COLO668 (cell line): ENCODE data around the gene ARHGAP40.
A peak's percentile ranks its signal among the peaks of the same experiment; 100 is the strongest.

Source experiments
- DNase-seq: peaks from one replicate; lab custom pipeline; 2025; ENCODE audit not compliant: unreplicated experiment; lab: John Stamatoyannopoulos, UW

ARHGAP40 gene

GRCh38 chr20:38674092-38674764 lies 72.6 kb downstream of the ARHGAP40 start:
- peak; percentile 55 for DNase-seq

GRCh38 chr20:38674765-38675133 lies 73.1 kb downstream of the ARHGAP40 start:
- no peak for DNase-seq

- DNase-seq = no peak
These were observed 75.0 kb downstream of the ARHGAP40 start for GRCh38 chr20:38676576-38676975.

GRCh38 chr20:38680500-38681306 lies 79.1 kb downstream of the ARHGAP40 start:
- DNase-seq = no peak

DNA sequence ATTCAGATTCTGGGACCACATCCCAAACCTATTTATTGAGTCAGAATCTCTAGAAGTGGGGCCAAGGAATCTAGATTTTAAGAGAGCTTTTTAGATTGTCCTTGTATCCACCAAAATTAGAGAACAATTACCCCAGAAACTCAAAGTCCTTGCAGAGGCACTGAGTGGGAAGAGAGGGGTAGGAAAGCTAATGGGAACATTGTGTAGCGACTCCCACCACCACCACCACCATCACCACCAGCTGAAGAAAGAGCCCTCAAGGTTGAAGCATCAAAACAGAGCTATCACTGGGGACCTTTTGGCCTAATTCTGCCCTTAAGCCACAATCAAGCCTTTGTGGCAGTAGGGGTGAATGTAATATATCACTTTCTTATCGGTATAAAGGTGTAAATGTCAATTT lies 83.7 kb downstream of the ARHGAP40 start:
- no peak for DNase-seq

DNA sequence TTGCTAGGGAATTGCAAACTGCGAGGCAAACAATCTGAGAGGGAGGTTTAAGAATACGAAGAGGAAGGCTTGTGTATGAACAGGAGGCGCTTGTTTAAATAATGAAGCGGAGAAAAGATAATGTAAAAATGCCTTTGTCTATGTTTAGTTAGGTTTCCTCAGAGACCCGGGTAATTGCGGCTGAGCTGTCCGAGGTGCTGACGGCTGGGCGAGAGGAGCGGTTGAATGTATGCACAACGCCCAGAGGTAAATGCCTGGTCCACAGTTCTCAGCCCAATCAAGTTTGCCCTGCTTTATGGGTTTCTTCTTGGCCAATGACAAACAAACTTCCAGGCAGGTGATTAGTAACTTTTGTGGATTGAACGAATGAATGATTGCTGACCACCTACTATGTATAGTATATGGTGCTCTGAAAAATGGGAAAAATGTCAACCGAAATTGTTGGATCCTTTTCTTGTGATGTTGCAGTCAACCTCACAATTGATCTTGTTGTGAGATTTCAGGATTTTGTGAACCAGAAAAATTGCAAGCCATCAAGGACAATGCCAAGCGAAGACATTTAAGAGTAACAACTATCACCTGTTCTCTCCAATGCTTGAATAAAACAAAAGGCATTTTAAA lies 84.4 kb downstream of the ARHGAP40 start:
- no peak for DNase-seq

GRCh38 chr20:38692436-38693411 lies 91.1 kb downstream of the ARHGAP40 start:
- no peak for DNase-seq

- DNase-seq = no peak
These were observed 95.7 kb downstream of the ARHGAP40 start for GRCh38 chr20:38697306-38697705.

GRCh38 chr20:38698541-38698940 lies 96.9 kb downstream of the ARHGAP40 start:
- DNase-seq = no peak

- no peak for DNase-seq
These were observed 98.5 kb downstream of the ARHGAP40 start for GRCh38 chr20:38700141-38700540.
